ENCODE results near the gene ABCA12. TPM values are rescaled to one million over a fixed set of nuclear protein-coding genes. Genes with fewer than 3 reads are reported as not detected.

ABCA12 gene
- polyA plus RNA-seq, 1 of the 3 experiments (the other 2 are of a cell fraction): 0.07 TPM

- TF ChIP-seq REST (IDR thresholded peaks at IDR 0.05; ENCODE audit: low read depth, low read length) (no peak), ELF1 (IDR thresholded peaks at IDR 0.05) (no peak), NRF1 (IDR thresholded peaks at IDR 0.05; ENCODE audit: low read depth, low read length) (no peak), FOSL2 (IDR thresholded peaks at IDR 0.05; ENCODE audit: borderline replicate concordance, low read depth) (no peak), TCF12 (IDR thresholded peaks at IDR 0.05) (no peak), JUND (IDR thresholded peaks at IDR 0.05) (no peak), MAX (IDR thresholded peaks at IDR 0.05; ENCODE audit: low read depth) (no peak), CTCF (IDR thresholded peaks at IDR 0.05) (no peak)
These were observed 82.5 kb downstream of the ABCA12 start (continued) for GRCh38 chr2:215055891-215056290.

GRCh38 chr2:215052810-215053209 lies 85.6 kb downstream of the ABCA12 start:
- no peaks in the 10 kb centered on the region for H3K9me2 ChIP-seq
- 17% methylated on average over 3 of the region's 3 CpGs for WGBS (ENCODE audit: low lambda C conversion rate)
- peak overlapping the region in 1 of 2 experiments; percentile 50; a peak in 1 of 4 replicates for H3K27ac ChIP-seq (ENCODE audit: low read depth in 2 of 2, low read length in 1 of 2)
- no peaks in the 10 kb centered on the region for H3K36me3 ChIP-seq (replicated peaks in 1 of 2; ENCODE audit: control insufficient read depth in 1 of 2, insufficient read depth in 2 of 2, low read length in 1 of 2)
- no peaks in the 10 kb centered on the region for H3F3A ChIP-seq (replicated peaks; ENCODE audit: insufficient read depth)
- H4K20me1 ChIP-seq (ENCODE audit: insufficient read depth): no peaks in the 10 kb centered on the region
- no peaks in the 10 kb centered on the region for H3K9me3 ChIP-seq
- H3K9ac ChIP-seq: no peak overlapping the region
- POLR2A ChIA-PET: interaction anchor here (1.3 kb wide), 1 partner anchor 9 kb away, joined by 3 read pairs; no protein-coding TSS in a partner anchor
- no peaks in the 10 kb centered on the region; a peak in 1 of 4 replicates for H3K4me1 ChIP-seq (ENCODE audit: control insufficient read depth in 1 of 2, insufficient read depth in 2 of 2, low read depth in 1 of 2, low read length in 1 of 2)
- CTCF ChIA-PET: no interaction called here
- no peaks in the 10 kb centered on the region for H3K27me3 ChIP-seq (ENCODE audit: insufficient read depth)
- no peak overlapping the region for H3K4me3 ChIP-seq (ENCODE audit: low read depth in 2 of 2, low read length in 1 of 2)
- TF ChIP-seq TCF12 (IDR thresholded peaks at IDR 0.05) (0 out of 2 replicates have a peak, but pooled peaks have one; percentile 17), EP300 (IDR thresholded peaks at IDR 0.05; ENCODE audit: borderline replicate concordance in 1 of 2, low read depth in 1 of 2, low read length in 1 of 2) (peak in 1 of 2 experiments; percentile 87; a peak in 2 of 4 replicates), CHD2 (IDR thresholded peaks at IDR 0.05; ENCODE audit: low read length, partially characterized antibody) (peak; percentile 16), SMC3 (IDR thresholded peaks at IDR 0.05; ENCODE audit: low read depth, low read length) (no peak), GATA2 (CRISPR knock-in tag; IDR thresholded peaks at IDR 0.05) (0 out of 2 replicates have a peak, but pooled peaks have one; percentile 40), RCOR1 (IDR thresholded peaks at IDR 0.05; ENCODE audit: low read length) (peak; percentile 58)
- H3K4me2 ChIP-seq: no peak overlapping the region
- no peaks in the 10 kb centered on the region for H3K79me2 ChIP-seq (ENCODE audit: insufficient read depth)
- H2AFZ ChIP-seq (ENCODE audit: low read depth): no peak overlapping the region
- no peak for DNase-seq
